Measurements from ENCODE around the gene HS6ST2. TPM values are rescaled to one million over a fixed set of nuclear protein-coding genes. Genes with fewer than 3 reads are reported as not detected.
"Not testable (repeated sequence)": the region's sequence is repeated elsewhere in the genome, so short reads cannot be mapped to it uniquely, and the experiment has no call there.

HS6ST2 gene
- total RNA-seq (27.8 TPM), polyA plus RNA-seq (ENCODE audit: insufficient read depth in 1 of 8, insufficient read length in 8 of 8, low replicate concordance in 1 of 8) (10 to 100 TPM; 30.4 to 52.3 (median 40.0) TPM)
- long read RNA-seq, donor 1, partial matches to known transcripts: 11 of 11 reads
- long read RNA-seq, donor 1, other reads (novel, unspliced or antisense): 0 of 11 reads
- long read RNA-seq, donor 2: 0 reads
- long read RNA-seq, donor 3, partial matches to known transcripts: 36 of 36 reads
- long read RNA-seq, donor 3, other reads (novel, unspliced or antisense): 0 of 36 reads
- long read RNA-seq, donor 4, partial matches to known transcripts: 6 of 6 reads
- long read RNA-seq, donor 4, other reads (novel, unspliced or antisense): 0 of 6 reads
- long read RNA-seq, donor 5, partial matches to known transcripts: 66 of 66 reads
- long read RNA-seq, donor 5, other reads (novel, unspliced or antisense): 0 of 66 reads
- long read RNA-seq, donor 6, partial matches to known transcripts: 74 of 75 reads
- long read RNA-seq, donor 6, other reads (novel, unspliced or antisense): 0 of 75 reads
- long read RNA-seq, donor 7: 0 reads
- long read RNA-seq, donor 8: 0 reads
- long read RNA-seq, donor 9, partial matches to known transcripts: 72 of 72 reads
- long read RNA-seq, donor 9, other reads (novel, unspliced or antisense): 0 of 72 reads
- long read RNA-seq, donor 10, partial matches to known transcripts: 6 of 6 reads
- long read RNA-seq, donor 10, other reads (novel, unspliced or antisense): 0 of 6 reads
- long read RNA-seq, donor 11: 0 reads

DNA sequence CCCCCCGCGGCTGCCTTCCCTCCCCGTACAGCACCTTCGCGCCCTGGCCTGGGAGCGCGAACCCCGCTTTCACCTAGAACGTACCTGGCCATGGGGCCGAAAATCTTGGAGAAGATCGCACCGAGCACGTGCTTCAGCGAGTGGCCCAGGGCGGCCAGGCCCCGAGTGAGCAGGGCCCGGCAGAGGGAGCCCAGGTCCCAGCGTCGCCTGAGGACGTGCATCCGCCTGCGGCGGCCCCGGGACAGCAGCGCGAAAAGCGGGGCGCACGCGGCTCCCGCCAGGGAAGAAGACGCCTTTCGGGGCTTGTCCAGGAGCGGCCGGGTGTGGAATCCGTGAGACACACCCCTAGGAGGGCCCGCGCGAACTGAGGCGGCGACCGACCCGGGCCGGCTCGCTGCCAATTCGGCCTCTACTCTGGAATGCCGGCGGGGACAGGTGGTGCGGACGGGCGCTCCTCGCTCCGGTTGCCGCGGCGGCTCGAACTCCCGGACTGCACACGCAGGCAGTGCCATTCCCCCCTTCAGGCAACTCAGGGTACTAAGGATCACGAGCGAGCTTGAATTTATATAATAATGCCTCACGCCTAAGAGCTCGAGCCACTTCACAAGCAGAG lies at the start of gene HS6ST2:
HS6ST2 (minus strand) TSS at position 539 of the 613 bp plus-strand sequence.
- H3K27me3 ChIP-seq (ENCODE audit: control insufficient read depth, insufficient read depth, low read length): peaks cover 44% of the 10 kb centered on the region
- peak within 1 kb of the TSS; percentile 59 for H3K4me3 ChIP-seq (ENCODE audit: low read length)
- peak; percentile 35 for DNase-seq
- no peaks in the 10 kb centered on the region for H3K9me3 ChIP-seq (replicated peaks; ENCODE audit: control insufficient read depth, low read depth, low read length)
- H3K36me3 ChIP-seq (ENCODE audit: control insufficient read depth, insufficient read depth, low read length): no peaks in the 10 kb centered on the region
- peaks cover 9% of the 10 kb centered on the region for H3K4me1 ChIP-seq (ENCODE audit: control insufficient read depth, insufficient read depth, low read length)
- 30% methylated on average over 63 of the region's 63 CpGs for WGBS (ENCODE audit: insufficient coverage)
- peak within 1 kb of the TSS; percentile 42 for H3K27ac ChIP-seq (ENCODE audit: low read length)

GRCh38 chrX:133007458-133007857 lies 49.0 kb upstream of the HS6ST2 start:
- H3K36me3 ChIP-seq (ENCODE audit: control insufficient read depth, insufficient read depth, low read length): no peaks in the 10 kb centered on the region
- H3K9me3 ChIP-seq (replicated peaks; ENCODE audit: control insufficient read depth, low read depth, low read length): no peaks in the 10 kb centered on the region
- H3K27ac ChIP-seq (ENCODE audit: low read length): no peak overlapping the region
- no peaks in the 10 kb centered on the region for H3K4me1 ChIP-seq (ENCODE audit: control insufficient read depth, insufficient read depth, low read length)
- H3K27me3 ChIP-seq (ENCODE audit: control insufficient read depth, insufficient read depth, low read length): peaks cover 5% of the 10 kb centered on the region
- 70% methylated on average over 2 of the region's 3 CpGs for WGBS (ENCODE audit: insufficient coverage)
- DNase-seq: no peak
- H3K4me3 ChIP-seq (ENCODE audit: low read length): no peak overlapping the region

DNA sequence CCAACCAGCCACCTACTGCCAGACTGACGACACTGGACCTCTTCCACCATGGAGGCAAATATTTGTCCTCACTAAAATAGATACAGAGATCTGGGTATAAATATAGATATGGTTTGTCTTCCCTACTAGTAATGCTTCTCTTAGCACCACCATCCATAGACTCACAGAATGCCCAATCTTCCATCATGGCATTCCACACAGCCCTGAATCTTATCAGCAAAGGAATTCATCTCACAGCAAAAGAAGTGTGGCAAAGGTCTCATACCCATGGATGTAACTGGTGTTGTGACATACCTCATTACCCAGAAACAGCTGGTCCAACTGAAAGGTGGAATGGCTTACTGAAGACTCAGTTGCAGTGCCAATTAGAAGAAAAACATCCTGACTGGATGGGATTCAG lies 47.2 kb upstream of the HS6ST2 start:
- Histone ChIP-seq H3K9me3 (replicated peaks; ENCODE audit: control insufficient read depth, low read depth, low read length) (no peaks in the 10 kb centered on the region), H3K4me1 (ENCODE audit: control insufficient read depth, insufficient read depth, low read length) (no peaks in the 10 kb centered on the region), H3K36me3 (ENCODE audit: control insufficient read depth, insufficient read depth, low read length) (no peaks in the 10 kb centered on the region), H3K27me3 (ENCODE audit: control insufficient read depth, insufficient read depth, low read length) (peaks cover 7% of the 10 kb centered on the region), H3K4me3 (ENCODE audit: low read length) (no peak overlapping the region), H3K27ac (ENCODE audit: low read length) (no peak overlapping the region)
- no peak for DNase-seq
- WGBS (ENCODE audit: insufficient coverage): no CpG with 5 or more reads among the region's 1 CpG

- no peaks in the 10 kb centered on the region for H3K9me3 ChIP-seq (replicated peaks; ENCODE audit: control insufficient read depth, low read depth, low read length)
- H3K27ac ChIP-seq (ENCODE audit: low read length): no peak overlapping the region
- peak; percentile 27 for DNase-seq
- peaks cover 7% of the 10 kb centered on the region for H3K27me3 ChIP-seq (ENCODE audit: control insufficient read depth, insufficient read depth, low read length)
- no peaks in the 10 kb centered on the region for H3K4me1 ChIP-seq (ENCODE audit: control insufficient read depth, insufficient read depth, low read length)
- 40% methylated on average over 1 of the region's 2 CpGs for WGBS (ENCODE audit: insufficient coverage)
- H3K4me3 ChIP-seq (ENCODE audit: low read length): no peak overlapping the region
- H3K36me3 ChIP-seq (ENCODE audit: control insufficient read depth, insufficient read depth, low read length): no peaks in the 10 kb centered on the region
Measured at GRCh38 chrX:133005042-133005441, 46.6 kb upstream of the HS6ST2 start.

- no peaks in the 10 kb centered on the region for H3K36me3 ChIP-seq (ENCODE audit: control insufficient read depth, insufficient read depth, low read length)
Measured at GRCh38 chrX:132999209-132999608, 40.8 kb upstream of the HS6ST2 start.

GRCh38 chrX:132990835-132991234 lies 32.4 kb upstream of the HS6ST2 start:
- no peak for DNase-seq
- no peaks in the 10 kb centered on the region for H3K9me3 ChIP-seq (replicated peaks; ENCODE audit: control insufficient read depth, low read depth, low read length)
- 57% methylated on average over 2 of the region's 2 CpGs for WGBS (ENCODE audit: insufficient coverage)
- H3K36me3 ChIP-seq (ENCODE audit: control insufficient read depth, insufficient read depth, low read length): no peaks in the 10 kb centered on the region
- H3K4me3 ChIP-seq (ENCODE audit: low read length): no peak overlapping the region
- no peaks in the 10 kb centered on the region for H3K4me1 ChIP-seq (ENCODE audit: control insufficient read depth, insufficient read depth, low read length)
- no peak overlapping the region for H3K27ac ChIP-seq (ENCODE audit: low read length)
- H3K27me3 ChIP-seq (ENCODE audit: control insufficient read depth, insufficient read depth, low read length): peaks cover 19% of the 10 kb centered on the region

More at GRCh38 chrX:132999209-132999608, 40.8 kb upstream of the HS6ST2 start:
- no peak overlapping the region for H3K4me3 ChIP-seq (ENCODE audit: low read length)
- H3K4me1 ChIP-seq (ENCODE audit: control insufficient read depth, insufficient read depth, low read length): no peaks in the 10 kb centered on the region
- DNase-seq: no peak
- H3K9me3 ChIP-seq (replicated peaks; ENCODE audit: control insufficient read depth, low read depth, low read length): no peaks in the 10 kb centered on the region
- H3K27ac ChIP-seq (ENCODE audit: low read length): no peak overlapping the region
- WGBS (ENCODE audit: insufficient coverage): no CpG with 5 or more reads among the region's 1 CpG
- peaks cover 11% of the 10 kb centered on the region for H3K27me3 ChIP-seq (ENCODE audit: control insufficient read depth, insufficient read depth, low read length)

DNA sequence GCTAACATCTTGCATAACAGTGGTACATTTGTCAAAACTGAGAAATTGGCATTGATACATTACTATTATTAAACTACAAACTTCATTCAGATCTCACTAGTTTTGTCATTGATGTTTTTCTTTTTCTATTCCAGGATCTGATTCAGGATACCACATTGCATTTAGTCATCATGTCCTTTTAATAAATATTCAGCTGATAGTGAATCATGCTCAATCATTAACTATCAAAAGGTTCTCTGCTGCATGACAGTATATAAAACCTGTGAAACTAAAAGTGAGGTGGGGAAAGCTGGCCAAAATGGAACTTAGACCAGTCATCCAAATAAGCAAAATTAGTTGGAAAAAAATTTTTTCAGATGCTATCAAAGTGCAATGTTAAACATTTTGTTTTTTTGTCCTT lies 28.1 kb upstream of the HS6ST2 start:
- no peaks in the 10 kb centered on the region for H3K9me3 ChIP-seq (replicated peaks; ENCODE audit: control insufficient read depth, low read depth, low read length)
- no peak overlapping the region for H3K27ac ChIP-seq (ENCODE audit: low read length)
- H3K27me3 ChIP-seq (ENCODE audit: control insufficient read depth, insufficient read depth, low read length): peaks cover 15% of the 10 kb centered on the region
- H3K4me3 ChIP-seq (ENCODE audit: low read length): no peak overlapping the region
- DNase-seq: no peak
- H3K36me3 ChIP-seq (ENCODE audit: control insufficient read depth, insufficient read depth, low read length): no peaks in the 10 kb centered on the region
- H3K4me1 ChIP-seq (ENCODE audit: control insufficient read depth, insufficient read depth, low read length): no peaks in the 10 kb centered on the region

DNA sequence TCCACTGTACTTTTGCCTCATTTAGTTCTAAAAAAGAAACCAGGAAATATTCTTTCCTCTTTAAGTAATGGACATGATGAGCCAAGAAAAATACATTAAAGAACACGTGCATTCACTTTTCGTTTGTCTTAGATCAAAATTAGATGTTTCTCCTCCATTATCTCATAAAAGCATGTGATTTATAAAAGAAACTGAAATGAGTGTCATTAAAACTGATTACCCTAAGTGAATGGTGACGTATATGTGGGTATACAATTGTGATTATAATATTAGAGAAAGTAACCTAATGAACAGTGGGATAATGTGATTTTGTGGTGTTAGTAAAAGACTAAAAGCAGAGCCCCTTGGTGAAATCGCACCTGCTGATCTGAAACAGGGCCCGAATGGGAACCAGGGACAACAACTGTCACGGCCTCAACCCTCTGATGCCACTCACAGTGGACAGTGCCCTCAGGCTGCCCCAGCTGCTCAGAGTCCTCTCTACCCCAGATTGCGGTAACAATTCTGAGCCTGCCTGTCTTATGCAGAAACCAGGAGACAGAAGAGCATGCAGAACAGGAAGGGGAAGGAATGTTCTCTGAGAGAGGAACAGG lies 25.7 kb upstream of the HS6ST2 start:
- no peaks in the 10 kb centered on the region for H3K4me1 ChIP-seq (ENCODE audit: control insufficient read depth, insufficient read depth, low read length)
- no peaks in the 10 kb centered on the region for H3K9me3 ChIP-seq (replicated peaks; ENCODE audit: control insufficient read depth, low read depth, low read length)
- DNase-seq: no peak
- H3K27me3 ChIP-seq (ENCODE audit: control insufficient read depth, insufficient read depth, low read length): peaks cover 11% of the 10 kb centered on the region
- WGBS (ENCODE audit: insufficient coverage): 51% methylated on average over 4 of the region's 7 CpGs
- H3K36me3 ChIP-seq (ENCODE audit: control insufficient read depth, insufficient read depth, low read length): no peaks in the 10 kb centered on the region
- no peak overlapping the region for H3K27ac ChIP-seq (ENCODE audit: low read length)
- H3K4me3 ChIP-seq (ENCODE audit: low read length): no peak overlapping the region

GRCh38 chrX:132983496-132983895 lies 25.1 kb upstream of the HS6ST2 start:
- H3K9me3 ChIP-seq (replicated peaks; ENCODE audit: control insufficient read depth, low read depth, low read length): no peaks in the 10 kb centered on the region
- H3K4me1 ChIP-seq (ENCODE audit: control insufficient read depth, insufficient read depth, low read length): no peaks in the 10 kb centered on the region
- no CpG with 5 or more reads among the region's 2 CpGs for WGBS (ENCODE audit: insufficient coverage)
- no peak overlapping the region for H3K4me3 ChIP-seq (ENCODE audit: low read length)
- H3K27me3 ChIP-seq (ENCODE audit: control insufficient read depth, insufficient read depth, low read length): peaks cover 11% of the 10 kb centered on the region
- DNase-seq: no peak
- no peaks in the 10 kb centered on the region for H3K36me3 ChIP-seq (ENCODE audit: control insufficient read depth, insufficient read depth, low read length)
- H3K27ac ChIP-seq (ENCODE audit: low read length): no peak overlapping the region

DNA sequence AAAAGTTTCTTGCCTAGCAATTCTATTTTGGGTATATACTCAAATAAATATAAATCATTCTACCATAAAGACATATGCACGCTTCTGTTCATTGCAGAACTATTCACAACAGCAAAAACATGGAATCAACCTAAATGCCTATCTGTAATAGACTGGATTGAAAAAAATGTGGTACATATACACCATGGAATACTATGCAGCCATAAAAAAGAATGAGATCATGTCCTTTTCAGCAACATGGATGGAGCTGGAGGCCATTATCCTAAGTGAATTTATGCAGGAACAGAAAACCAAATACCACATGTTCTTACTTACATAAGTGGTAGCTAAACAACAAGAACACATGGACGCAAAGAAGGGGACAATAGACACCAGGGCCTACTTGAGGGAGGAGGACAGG lies 21.6 kb upstream of the HS6ST2 start:
- H3K27ac ChIP-seq (ENCODE audit: low read length); H3K36me3 ChIP-seq (ENCODE audit: control insufficient read depth, insufficient read depth, low read length); DNase-seq; H3K9me3 ChIP-seq (replicated peaks; ENCODE audit: control insufficient read depth, low read depth, low read length); H3K4me3 ChIP-seq (ENCODE audit: low read length); H3K4me1 ChIP-seq (ENCODE audit: control insufficient read depth, insufficient read depth, low read length): not testable (repeated sequence)
- no CpG with 5 or more reads among the region's 2 CpGs for WGBS (ENCODE audit: insufficient coverage)
- peaks cover 18% of the 10 kb centered on the region for H3K27me3 ChIP-seq (ENCODE audit: control insufficient read depth, insufficient read depth, low read length)
